Fibroblast of skin of left biceps (primary cell): ENCODE results near the gene FBLL1.
"Not testable (repeated sequence)": the region's sequence is repeated elsewhere in the genome, so short reads cannot be mapped to it uniquely, and the experiment has no call there.

ENCODE experiments used
- DNase-seq, 2 experiments: peaks; one replicate each; pipeline ENCODE4 v3.0.0-alpha.2; 2013; ENCODE audit warnings: low read depth in 2 of 2

FBLL1 gene

GRCh38 chr5:168528521-168529373, at the start of gene FBLL1:
Gene FBLL1, plus strand, starts transcription at chr5:168529305. Its CDS starts 200 bp downstream, at chr5:168529505.
- peak in 1 of 2 experiments; percentile 12 for DNase-seq

- no peak for DNase-seq
These were observed 48.5 kb upstream of the FBLL1 start for GRCh38 chr5:168480601-168481000.

- DNase-seq = no peak
These were observed 47.7 kb upstream of the FBLL1 start for GRCh38 chr5:168481330-168481788.

- no peak for DNase-seq
These were observed 46.7 kb upstream of the FBLL1 start for GRCh38 chr5:168482361-168482760.

- DNase-seq = peak; percentile 72 to 79
These were observed 42.8 kb upstream of the FBLL1 start, which contains the start of gene RARS1 for GRCh38 chr5:168486136-168486879. Gene RARS1, plus strand, starts transcription at chr5:168486471. Its CDS starts 28 bp downstream, at chr5:168486499.

GRCh38 chr5:168489059-168489458, 40.0 kb upstream of the FBLL1 start:
- no peak for DNase-seq

- DNase-seq = no peak
These were observed 35.0 kb upstream of the FBLL1 start for GRCh38 chr5:168494057-168494555.

GRCh38 chr5:168502563-168503237, 26.4 kb upstream of the FBLL1 start:
- DNase-seq = no peak

GRCh38 chr5:168513861-168514428, 15.2 kb upstream of the FBLL1 start:
- DNase-seq = no peak

- no peak for DNase-seq
These were observed 3.2 kb upstream of the FBLL1 start for GRCh38 chr5:168525856-168526255.

GRCh38 chr5:168527756-168528295, 1.3 kb upstream of the FBLL1 start:
- no peak for DNase-seq

- no peak for DNase-seq
These were observed 499 bp downstream of the FBLL1 start for GRCh38 chr5:168529374-168530234.

GRCh38 chr5:168530621-168531150, 1.6 kb downstream of the FBLL1 start:
- no peak for DNase-seq

GRCh38 chr5:168531191-168531590, 2.1 kb downstream of the FBLL1 start:
- DNase-seq = no peak

- DNase-seq = no peak
These were observed 3.1 kb downstream of the FBLL1 start for GRCh38 chr5:168531987-168532864.

GRCh38 chr5:168534351-168534750, 5.2 kb downstream of the FBLL1 start:
- DNase-seq = not testable (repeated sequence)

- no peak for DNase-seq
These were observed 8.1 kb downstream of the FBLL1 start for GRCh38 chr5:168537176-168537575.

GRCh38 chr5:168549554-168549953, 20.4 kb downstream of the FBLL1 start:
- no peak for DNase-seq

- no peak for DNase-seq
These were observed 21.6 kb downstream of the FBLL1 start for GRCh38 chr5:168550656-168551055.
